Measurements from ENCODE around the gene SNRNP70.
"Not testable (repeated sequence)": the region's sequence is repeated elsewhere in the genome, so short reads cannot be mapped to it uniquely, and the experiment has no call there.

The SNRNP70 gene

DNA sequence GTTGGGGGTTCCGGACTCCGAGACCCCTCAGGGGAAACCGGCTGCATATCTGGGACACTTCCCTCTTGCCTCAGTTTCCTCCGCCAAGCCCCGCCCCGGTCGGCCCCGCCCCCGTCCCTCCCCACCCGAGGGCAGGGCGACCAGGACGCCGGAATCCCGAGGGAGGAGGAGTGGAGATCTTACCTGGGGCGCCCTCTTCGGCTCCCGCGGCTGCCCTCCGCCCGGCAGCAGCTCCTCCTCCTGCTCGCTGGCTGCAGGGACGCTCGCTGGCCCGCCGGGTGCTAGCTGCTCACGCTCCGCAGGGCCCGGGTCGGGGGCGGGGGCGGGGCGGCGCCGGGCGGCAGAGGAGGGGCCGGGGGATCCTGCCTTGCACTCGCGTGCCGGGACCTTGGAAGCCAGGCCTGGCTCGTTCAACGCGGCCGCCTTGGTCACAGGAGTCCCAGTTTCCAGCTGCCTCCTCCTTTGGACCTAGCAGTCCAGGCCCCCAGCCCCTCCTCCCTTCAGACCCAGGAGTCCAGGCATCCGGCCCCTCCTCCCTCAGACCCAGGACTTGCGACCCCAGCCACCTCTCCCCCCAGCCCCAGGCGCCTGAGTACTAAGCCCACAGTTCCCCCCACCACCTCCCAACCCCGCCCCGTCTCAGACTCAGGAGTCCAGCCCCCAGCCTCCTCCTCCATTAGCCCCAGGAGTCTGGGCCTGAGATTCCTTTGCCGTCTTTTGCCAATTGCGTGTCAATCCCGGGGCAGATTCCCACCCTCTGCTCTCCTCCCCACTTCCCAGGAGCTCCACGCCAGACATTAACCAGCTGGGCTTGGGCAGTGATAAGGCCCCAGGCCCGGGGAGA, 20.3 kb upstream of the SNRNP70 start, which contains the start of gene NTF4:
Gene NTF4 (minus strand): TSS at position 51 of the 844 bp plus-strand sequence. CDS start 2,821 bp downstream, outside the sequence.
- no peak for DNase-seq (ENCODE audit: low spot score)

DNA sequence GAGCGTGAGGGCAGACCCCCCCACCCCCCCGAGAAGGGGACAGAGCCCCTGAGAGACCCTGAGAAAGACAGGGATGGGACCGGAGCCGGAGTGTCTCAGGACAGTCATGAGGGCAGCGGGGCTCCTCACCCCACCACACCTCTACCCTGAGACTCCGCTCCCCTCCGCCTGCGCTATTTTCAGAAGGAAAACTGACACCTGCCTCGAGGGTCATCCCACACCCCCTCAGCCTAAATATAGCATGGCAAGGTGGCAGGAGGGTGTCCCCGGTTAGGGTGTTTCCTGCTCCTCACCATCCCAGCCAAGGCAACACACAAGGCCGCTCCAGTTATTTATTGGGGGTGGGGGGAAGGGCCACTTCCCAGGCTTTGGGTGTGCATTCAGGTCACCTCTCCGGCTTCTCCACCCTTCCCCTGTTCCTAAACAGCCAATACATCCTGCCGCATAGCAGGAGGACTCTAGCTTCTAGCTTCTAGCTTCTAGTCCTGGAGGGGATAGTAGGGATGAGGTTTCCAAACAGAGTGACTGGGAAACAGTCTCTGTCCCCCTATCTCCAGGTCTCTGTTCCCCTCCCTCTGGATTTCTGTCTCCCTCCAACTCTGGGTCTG, 19.2 kb upstream of the SNRNP70 start:
- no peak for DNase-seq (ENCODE audit: low spot score)

DNA sequence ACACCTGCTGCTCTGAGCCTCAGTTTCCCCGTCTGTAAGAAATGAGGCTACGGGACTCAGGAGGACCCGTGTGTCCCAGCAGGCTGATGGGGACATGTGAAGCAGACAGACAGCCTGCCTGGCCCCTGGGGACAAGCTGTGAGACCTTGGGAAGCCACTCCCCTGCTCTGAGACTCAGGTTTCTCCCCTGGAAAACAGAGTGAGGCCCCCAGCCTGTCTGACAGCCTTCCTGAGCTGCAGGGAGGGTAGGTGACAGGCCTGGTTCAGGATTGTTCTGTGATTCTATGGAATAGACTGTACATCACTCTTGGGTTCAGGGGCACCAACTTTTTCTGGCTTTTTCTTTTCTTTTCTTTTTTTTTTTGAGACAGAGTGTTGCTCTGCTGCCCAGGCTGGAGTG, 17.7 kb upstream of the SNRNP70 start:
- DNase-seq (ENCODE audit: low spot score) = no peak

DNA sequence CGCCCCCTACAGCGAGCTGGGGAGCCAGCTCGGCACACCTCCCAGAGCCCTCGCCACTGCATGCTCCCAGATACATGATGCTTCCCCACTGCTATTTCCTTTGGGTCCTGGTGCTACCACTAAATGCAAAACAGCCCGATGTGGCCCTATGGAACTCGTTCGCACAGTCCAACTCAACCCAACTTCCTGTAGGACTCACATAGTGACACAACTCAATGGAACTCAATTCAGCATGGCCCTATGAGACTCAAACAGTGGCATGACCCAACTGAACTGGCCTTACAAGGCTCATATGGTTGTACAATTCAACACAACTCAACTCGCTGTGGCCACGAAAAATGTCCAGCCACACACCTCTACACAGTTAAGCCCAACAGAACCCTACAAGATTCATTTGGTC, 16.2 kb upstream of the SNRNP70 start:
- no peak for DNase-seq (ENCODE audit: low spot score)

DNA sequence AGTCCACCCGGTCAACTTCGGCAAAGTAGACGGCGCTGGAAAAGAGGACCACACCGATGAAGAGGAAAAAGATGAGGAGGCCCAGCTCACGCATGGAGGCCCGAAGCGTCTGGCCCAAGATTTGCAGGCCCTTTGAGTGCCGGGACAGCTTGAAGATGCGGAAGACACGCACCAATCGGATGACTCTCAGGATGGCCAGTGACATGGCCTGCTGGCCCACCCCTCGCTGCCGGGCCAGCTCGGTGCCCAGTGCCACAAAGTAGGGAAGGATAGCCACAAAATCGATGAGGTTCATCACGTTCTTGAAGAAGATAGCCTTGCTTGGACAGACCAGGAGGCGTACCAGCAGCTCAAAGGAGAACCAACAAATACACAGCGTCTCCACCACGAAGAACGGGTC, 14.8 kb upstream of the SNRNP70 start:
- no peak for DNase-seq (ENCODE audit: low spot score)

DNA sequence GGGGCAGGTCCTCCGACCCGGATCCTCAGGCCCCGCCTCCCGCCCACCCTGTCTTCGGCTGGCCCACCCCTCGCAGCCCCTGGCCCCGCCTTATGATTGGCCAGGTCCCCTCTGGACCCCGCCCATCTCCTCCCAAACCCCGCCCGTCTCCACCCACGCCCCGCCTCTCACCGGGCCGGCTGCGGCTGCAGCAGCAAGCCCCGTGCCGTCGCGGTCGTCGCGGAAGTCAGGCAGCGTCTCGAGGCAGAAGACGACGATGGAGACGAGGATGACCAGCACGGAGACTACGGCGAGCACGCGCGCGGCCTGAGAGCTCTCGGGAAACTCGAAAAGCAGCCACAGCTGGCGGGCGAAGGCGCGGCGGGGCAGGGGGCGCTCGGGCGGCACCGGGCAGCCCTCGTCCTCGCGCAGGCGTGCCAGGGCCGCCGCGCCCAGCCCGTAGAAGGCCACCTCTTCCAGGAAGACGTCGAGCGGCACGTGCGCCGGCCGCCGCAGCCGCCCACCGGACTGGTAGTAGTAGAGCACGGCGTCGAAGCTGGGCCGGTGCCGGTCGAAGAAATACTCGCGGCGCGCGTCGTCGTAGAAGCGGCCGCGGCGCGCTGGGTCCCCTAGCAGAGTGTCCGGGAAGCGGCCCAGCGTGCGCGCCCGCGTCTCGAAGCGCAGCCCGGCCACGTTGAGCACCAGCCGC, 13.2 kb upstream of the SNRNP70 start:
- no peak for DNase-seq (ENCODE audit: low spot score)

DNA sequence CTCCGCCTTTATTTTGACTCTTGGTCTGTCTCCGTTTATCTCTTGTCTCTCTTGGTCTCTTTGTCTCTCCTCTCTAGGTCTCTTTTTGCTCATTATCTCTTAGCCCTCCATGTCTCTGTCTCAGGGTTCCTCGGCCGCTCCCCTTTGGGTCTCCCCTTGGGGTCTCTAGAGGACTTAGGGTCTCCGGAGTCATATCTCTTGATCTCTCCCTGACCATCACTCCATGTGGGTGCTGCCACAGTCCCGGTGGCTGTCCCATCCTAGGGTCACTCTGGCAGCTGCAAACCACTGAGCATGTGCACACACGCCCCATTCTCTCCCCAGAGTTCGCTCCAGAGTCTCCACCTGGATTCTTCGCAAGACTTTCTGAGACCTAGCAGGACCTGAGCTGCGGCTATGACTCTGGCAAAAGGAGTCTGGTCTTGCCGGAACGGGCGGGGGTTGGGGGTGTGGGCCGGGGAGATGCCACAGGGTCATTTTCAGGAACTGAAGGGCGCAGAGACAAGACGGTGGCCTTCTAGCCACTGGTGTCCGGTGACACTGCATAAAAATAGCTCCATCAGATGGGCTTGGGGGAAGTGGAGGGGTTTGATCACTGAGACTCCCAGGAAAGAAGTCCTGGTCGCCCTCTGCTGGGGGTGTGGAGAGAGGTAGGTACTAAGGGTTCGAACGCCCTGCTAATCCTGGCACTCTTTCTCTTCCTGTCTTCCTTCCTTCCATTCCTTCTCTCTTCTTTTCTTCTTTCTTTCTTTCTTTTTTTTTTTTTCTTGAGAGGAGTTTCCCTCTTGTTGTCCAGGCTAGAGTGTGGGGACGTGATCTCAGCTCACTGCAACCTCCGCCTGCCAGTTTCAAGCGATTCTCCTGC, 11.5 kb upstream of the SNRNP70 start:
- no peak for DNase-seq (ENCODE audit: low spot score)

DNA sequence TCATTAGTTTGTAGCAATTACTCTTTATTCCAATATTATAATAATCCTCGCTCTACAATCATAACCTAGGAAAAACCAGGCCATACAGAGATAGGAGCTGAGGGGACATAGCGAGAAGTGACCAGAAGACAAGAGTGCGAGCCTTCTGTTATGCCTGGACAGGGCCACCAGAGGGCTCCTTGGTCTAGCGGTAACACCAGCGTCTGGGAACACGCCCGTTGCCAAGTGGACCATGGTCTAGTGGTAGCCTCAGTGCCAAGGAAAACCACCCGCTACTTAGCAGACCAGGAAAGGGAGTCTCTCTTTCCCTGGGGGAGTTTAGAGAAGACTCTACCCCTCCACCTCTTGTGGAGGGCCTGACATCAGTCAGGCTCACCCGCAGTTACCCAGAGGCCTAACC, 10.4 kb upstream of the SNRNP70 start:
- not testable (repeated sequence) for DNase-seq (ENCODE audit: low spot score)

DNA sequence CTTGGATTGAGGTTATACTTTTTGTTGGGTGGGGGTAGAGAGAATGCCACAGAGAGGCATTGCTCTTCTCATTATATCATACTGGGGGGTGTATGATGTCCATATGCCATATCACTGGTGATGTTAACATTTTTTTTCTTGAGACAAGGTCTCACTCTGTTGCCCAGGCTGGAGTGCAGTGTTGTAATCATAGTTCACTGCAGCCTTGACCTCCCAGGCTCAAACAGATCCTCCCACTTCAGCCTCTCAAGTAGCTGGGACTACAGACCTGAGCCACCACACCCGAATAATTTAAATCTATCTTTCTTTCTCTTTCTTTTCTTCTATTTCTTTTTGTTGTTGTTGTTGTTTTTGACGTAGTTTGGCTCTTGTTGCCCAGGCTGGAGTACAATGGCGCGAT, 4.9 kb upstream of the SNRNP70 start:
- no peak for DNase-seq (ENCODE audit: low spot score)

DNA sequence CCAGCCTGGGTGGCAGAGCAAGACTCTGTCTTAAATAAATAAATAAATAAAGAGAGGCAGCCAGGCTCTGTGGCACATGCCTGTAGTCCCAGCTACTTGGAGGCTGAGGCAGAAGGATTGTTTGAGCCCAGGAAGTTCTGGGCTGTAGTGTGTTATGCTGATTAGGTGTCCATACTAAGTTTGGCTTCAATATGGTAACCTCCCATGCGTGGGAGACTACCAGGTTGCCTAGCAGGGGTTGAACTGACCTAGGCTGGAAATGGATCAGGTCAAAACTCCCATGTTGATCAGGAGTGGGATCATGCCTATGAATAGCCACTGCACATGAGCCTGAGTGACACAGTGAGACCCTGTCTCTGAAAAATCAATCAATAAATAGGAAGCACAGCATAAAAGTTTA, 4.0 kb upstream of the SNRNP70 start:
- DNase-seq (ENCODE audit: low spot score) = no peak

DNA sequence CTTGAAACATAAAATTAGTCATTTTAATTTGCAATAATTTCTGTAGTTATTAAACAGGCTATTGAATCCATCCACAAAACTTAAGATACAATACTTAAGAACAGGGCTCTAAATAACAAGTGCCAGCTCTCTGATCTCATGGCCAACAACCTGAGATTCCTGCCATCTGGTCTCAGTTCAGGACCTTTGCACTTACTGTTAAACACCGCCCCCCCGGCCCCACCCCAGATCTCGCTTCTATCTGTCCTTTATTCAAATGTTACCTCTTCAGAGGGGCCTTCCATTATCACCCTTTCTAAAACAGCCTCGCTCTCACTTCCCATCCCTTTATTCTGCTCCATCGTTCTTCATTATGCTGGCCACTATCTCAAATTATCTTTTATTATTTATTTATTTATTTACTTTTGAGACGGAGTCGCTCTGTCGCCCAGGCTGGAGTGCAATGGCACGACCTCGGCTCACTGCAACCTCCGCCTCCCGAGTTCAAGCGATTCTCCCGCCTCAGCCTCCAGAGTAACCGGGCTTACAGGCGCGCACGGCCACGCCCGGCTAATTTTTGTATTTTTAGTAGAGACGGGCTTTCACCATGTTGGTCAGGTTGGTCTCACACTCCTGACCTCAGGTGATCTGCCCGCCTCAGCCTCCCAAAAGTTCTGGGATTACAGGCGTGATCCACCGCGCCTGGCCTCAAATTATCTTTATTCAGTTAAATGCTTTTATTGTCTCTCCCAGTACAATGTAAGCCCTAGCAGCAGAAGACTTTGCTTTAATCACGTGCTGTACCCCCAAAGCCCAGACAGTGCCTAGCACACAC, 838 bp upstream of the SNRNP70 start:
- DNase-seq (ENCODE audit: low spot score) = no peak

DNA sequence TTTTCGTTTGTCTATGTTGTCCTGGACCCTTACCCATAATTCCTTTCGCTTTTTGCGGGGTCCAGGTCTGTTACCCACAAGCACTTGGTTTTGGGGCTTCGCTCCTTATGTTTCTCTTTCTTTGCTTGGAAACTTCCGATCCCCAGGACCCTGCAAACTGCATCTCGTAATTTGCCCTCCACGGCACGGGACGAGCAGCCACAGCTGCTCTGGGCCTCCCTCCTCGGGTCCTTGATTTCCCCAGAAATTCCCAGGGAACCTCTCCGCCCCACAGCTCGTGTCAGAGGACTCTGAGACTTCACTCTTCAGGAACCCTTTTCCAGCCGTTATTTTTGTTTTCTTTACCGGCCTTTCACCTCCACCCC, 599 bp downstream of the SNRNP70 start:
- DNase-seq (ENCODE audit: low spot score) = no peak

DNA sequence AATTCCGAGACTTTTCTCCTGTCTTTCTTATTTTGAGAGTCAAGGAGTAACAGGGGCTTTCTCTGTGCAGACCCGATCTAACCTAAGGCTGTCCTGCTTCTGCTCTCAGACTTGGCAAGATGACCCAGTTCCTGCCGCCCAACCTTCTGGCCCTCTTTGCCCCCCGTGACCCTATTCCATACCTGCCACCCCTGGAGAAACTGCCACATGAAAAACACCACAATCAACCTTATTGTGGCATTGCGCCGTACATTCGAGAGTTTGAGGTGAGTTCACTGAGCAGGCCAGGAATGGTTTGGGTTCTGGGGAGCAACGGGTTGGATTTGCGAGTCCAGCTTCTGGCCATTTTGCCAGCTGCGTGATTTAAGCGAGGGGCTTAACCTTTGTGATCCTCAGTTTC, 1.0 kb downstream of the SNRNP70 start:
- no peak for DNase-seq (ENCODE audit: low spot score)

DNA sequence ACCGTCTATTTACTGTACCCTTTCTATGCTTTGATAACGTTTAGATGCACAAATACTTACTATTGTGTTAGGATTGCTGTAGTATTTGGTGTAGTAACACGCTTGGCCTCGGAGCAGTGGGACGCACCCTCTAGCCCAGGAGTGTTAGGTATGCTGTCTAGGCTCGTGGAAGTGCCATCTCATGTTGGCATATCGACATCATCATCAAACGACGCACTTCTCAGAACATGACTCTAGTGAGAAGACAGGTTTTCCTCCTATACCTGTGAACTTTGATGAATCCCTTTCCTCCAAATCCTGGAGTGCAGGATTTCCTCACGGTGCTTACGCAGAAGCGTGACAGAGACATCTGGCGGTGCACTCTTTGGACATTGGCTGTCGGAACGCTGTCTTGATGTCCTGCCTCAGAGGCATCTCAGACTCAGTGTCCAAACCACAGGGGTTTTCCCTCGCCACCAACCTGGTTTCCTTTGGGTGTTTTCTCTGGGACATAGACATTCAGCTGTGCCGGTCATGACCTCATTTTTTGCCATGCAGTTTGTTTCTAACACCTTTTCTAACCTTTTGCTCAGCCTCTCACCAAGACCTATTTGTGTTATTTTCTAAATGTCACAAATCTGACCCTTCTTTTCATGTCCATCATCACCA, 6.3 kb downstream of the SNRNP70 start:
- no peak for DNase-seq (ENCODE audit: low spot score)

DNA sequence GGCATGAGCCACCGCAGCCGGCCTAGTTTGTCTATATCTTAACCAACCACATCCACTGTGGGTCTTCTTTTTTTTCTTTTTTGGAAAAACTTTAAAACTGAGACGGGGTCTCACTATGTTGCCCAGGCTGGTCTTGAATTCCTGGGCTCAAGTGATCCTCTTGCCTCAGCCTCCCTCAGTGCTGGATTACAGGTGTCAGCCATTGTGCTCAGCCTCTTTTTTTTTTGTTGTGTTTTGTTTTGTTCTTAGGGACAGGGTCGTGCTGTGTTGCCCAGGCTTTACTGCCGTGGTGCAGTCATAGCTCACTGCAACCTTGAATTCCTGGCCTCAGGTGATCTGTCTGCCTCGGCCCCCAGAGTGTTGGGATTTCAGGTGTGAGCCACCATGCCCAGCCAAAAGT, 7.4 kb downstream of the SNRNP70 start:
- no peak for DNase-seq (ENCODE audit: low spot score)

DNA sequence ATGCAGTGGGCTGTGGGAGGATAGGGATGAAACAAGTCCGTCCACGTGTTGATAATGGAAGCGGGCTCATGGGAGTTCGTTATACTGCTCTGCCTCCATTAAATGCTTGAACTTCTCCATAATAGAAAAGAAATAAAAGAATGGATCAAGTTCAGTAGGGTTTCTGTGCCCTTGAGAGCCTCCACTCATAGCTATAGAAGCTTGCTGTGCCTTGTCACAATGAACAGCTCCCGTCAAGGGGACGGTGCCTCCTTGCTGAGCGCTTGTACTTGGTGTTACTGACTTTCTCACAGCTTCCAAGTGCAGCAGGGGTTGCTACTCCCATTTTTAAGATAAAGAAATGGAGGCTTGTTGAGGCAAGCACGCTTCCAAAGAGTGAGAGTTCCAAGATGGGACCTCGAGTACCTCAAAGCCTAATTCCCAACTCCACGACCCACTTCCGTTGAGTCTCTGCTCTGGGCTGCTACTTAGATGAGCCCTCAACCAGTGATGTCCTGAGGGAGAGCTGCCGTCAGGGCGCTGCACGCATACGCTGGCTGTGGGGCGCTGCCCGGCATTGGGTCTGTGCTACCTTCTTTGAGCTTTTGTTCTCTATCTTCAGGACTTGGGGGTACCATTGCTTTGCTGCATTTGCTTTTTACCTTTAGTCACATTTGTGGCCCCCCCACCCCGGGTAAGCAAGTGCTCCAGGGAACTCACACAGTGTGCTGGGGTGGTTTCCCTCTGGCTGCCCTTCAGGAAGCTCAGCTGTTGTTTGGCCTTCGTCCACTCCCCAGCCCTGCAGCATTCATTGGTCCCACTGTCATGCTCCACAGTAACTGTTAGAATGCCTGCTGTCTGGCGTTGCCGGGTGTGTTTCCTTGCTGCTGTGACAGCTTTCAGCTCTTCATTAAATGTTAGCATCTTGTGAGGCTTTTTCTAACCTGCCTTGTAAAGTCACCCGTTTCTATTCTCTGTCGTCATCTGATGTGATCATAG, 9.5 kb downstream of the SNRNP70 start:
- no peak for DNase-seq (ENCODE audit: low spot score)

DNA sequence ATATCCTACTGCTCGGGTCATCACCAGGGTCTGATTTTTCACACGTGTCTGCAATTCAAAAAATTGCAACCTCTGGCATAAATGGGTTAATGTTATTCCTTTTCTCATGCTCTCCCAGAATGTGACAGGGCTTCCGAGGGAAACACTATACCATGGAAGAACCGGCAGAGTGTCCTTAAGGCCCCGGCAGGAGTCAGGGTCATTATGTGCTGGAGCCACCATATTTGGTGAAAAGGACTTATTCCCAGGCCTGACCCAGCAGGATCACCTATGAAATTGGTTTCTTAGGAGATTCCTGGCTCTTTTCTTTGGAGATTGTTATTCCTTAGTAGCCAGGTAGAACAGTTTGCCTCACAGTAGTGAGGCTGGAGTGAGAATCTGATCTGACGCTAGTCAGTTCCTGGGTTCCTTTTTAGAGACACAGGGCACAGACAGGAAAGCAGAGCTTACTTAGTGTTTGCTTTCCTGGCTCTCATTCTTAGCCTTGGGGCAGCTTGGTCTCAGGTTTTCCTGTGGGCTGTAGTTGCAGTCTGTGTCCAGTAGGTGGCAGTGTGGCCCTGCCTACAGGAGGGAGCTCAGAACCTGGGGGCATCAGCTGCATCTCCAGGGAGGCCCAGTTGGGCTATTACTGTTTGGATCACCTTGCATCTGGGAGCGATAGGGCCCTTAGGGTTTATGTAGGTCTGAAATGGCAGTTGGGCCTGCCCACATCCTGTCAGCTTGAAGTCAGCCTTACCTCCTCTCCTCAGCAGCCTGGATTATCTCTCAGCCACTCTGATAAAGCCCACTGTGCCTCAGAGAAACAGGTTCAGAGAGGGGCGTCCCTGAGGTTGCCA, 12.4 kb downstream of the SNRNP70 start:
- DNase-seq (ENCODE audit: low spot score) = peak; percentile 83

DNA sequence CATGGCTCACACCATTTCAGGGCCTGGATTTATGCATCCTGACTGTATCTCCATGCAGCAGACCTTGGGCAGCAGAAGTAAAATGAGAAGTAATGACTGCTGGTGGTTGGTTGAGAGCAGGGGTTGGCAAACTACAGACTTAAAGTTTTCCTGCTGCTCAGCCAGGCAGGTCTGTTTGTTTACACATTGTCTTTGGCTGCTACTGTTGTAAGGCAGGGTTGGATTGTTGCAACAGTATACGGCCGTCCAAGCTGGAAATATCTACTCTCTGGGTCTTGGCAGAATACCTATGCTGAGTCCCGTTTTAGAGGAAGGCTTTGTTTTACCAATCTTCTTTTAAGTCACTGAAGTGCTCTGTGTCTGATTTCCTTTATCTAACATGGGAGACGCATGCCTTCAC, 13.5 kb downstream of the SNRNP70 start:
- DNase-seq (ENCODE audit: low spot score) = no peak

DNA sequence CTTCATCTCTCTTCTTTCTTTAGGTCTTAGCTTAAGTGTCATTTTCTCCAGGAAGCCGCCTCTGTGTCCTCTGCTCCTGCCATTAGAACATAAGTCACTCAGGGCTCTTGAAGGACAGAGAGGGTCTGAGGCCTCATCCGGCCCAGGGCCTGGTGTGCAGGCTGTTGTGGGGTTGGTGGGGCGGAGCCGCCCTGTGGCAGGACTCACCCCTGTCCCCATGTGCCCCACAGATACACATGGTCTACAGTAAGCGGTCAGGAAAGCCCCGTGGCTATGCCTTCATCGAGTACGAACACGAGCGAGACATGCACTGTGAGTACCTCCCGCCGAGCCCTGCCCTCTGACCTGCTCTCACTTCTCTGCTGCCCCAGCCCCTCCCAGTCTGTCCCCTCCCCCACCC, 15.9 kb downstream of the SNRNP70 start:
- no peak for DNase-seq (ENCODE audit: low spot score)

All from CD4-positive, alpha-beta T cell treated with Interleukin-2 at 100 ng/mL for 4 hours (primary cell).